ENCODE measurements around the gene AKAP5. TPM values are rescaled to one million over a fixed set of nuclear protein-coding genes. Genes with fewer than 3 reads are reported as not detected.

Gene AKAP5
- total and polyA plus RNA-seq, 2 experiments from 2014 or later = 1.0 to 3.4 TPM

- Histone ChIP-seq H3K4me3 (no peak overlapping the region), H3K27me3 (ENCODE audit: insufficient read depth) (no peaks in the 10 kb centered on the region), H2AFZ (no peak overlapping the region), H3K27ac (ENCODE audit: low read depth) (no peak overlapping the region), H3K4me2 (no peak overlapping the region), H3K36me3 (ENCODE audit: insufficient read depth) (no peaks in the 10 kb centered on the region), H4K20me1 (replicated peaks; ENCODE audit: insufficient read depth) (peaks cover 29% of the 10 kb centered on the region), H3K79me2 (replicated peaks; ENCODE audit: insufficient read depth) (peaks cover 99% of the 10 kb centered on the region), H3K9me2 (ENCODE audit: insufficient read depth) (no peaks in the 10 kb centered on the region), H3K4me1 (ENCODE audit: insufficient read depth) (peaks cover 11% of the 10 kb centered on the region; the same call in 1 of the 2 replicates), H3F3A (replicated peaks; ENCODE audit: low read depth) (no peaks in the 10 kb centered on the region)
- Mint-ChIP-seq H3K27ac (no peak overlapping the region), H3K27me3 (ENCODE audit: insufficient read depth, low read depth, poor library complexity) (no peaks in the 10 kb centered on the region), H3K9me3 (no peaks in the 10 kb centered on the region; the same call in 2 of the 3 replicates), H3K36me3 (ENCODE audit: low read depth) (no peaks in the 10 kb centered on the region; the same call in 2 of the 3 replicates), H3K4me3 (no peak overlapping the region), H3K4me1 (peaks cover 14% of the 10 kb centered on the region)
- DNase-seq (ENCODE audit: low spot score) (no peak), ATAC-seq (no peak)
- TF ChIP-seq ZNF114 (CRISPR knock-in tag; IDR thresholded peaks at IDR 0.05) = no peak
- TF ChIP-seq POLR2AphosphoS5 (IDR thresholded peaks at IDR 0.05; ENCODE audit: low read depth) = no peak
- TF ChIP-seq NANOG (IDR thresholded peaks at IDR 0.05; ENCODE audit: borderline replicate concordance) = no peak
- TF ChIP-seq REST (IDR thresholded peaks at IDR 0.05; ENCODE audit: unreplicated experiment) = no peak
- no peak for TF ChIP-seq ZNF331 (CRISPR knock-in tag; IDR thresholded peaks at IDR 0.05; ENCODE audit: low read depth)
- TF ChIP-seq JUNB (IDR thresholded peaks at IDR 0.05; ENCODE audit: unreplicated experiment) = no peak
- TF ChIP-seq EZH2phosphoT487 (IDR thresholded peaks at IDR 0.05; ENCODE audit: unreplicated experiment) = no peak
- no peak for TF ChIP-seq CREB1 (CRISPR knock-in tag; IDR thresholded peaks at IDR 0.05; ENCODE audit: low read depth)
- TF ChIP-seq CTCF (conservative IDR thresholded peaks at IDR 0.05; ENCODE audit: low read depth in 2 of 2) = no peak
- no peak for TF ChIP-seq EZH2 (IDR thresholded peaks at IDR 0.05; ENCODE audit: low read depth, unreplicated experiment)
- TF ChIP-seq STAT1 (IDR thresholded peaks at IDR 0.05; ENCODE audit: unreplicated experiment) = no peak
- no peak for TF ChIP-seq ZNF462 (CRISPR knock-in tag; IDR thresholded peaks at IDR 0.05)
- no peak for TF ChIP-seq ETS1 (IDR thresholded peaks at IDR 0.05)
These were observed 49.8 kb downstream of the AKAP5 start for GRCh38 chr14:64515053-64515452.
